ENCODE results near the gene HMOX2. TPM values are rescaled to one million over a fixed set of nuclear protein-coding genes. Genes with fewer than 3 reads are reported as not detected.
A peak's percentile ranks its signal among the peaks of the same experiment; 100 is the strongest.

Gene HMOX2
- total and polyA plus RNA-seq, 2 of the 13 experiments (the other 11 are each of a cell fraction or from before 2014, with no cell fraction given) = 60.3 to 70.4 TPM

- TF ChIP-seq UBTF (CRISPR knock-in tag; IDR thresholded peaks at IDR 0.05) = peak; percentile 79
- TF ChIP-seq ZNF446 (CRISPR knock-in tag; IDR thresholded peaks at IDR 0.05) = no peak
- no peak for TF ChIP-seq TP53 (CRISPR knock-in tag; conservative IDR thresholded peaks at IDR 0.05)
- TF ChIP-seq ZNF562 (CRISPR knock-in tag; IDR thresholded peaks at IDR 0.05; ENCODE audit: borderline replicate concordance) = no peak
- no peak for TF ChIP-seq GABPA (IDR thresholded peaks at IDR 0.05; ENCODE audit: low read depth, low read length)
- no peak for TF ChIP-seq GABPA (CRISPR knock-in tag; IDR thresholded peaks at IDR 0.05; ENCODE audit: low read depth)
- TF ChIP-seq ZNF556 (CRISPR knock-in tag; IDR thresholded peaks at IDR 0.05; ENCODE audit: borderline replicate concordance) = peak; percentile 79
- TF ChIP-seq POGK (CRISPR knock-in tag; conservative IDR thresholded peaks at IDR 0.05) = peak; percentile 65
- TF ChIP-seq MEIS1 (CRISPR knock-in tag; IDR thresholded peaks at IDR 0.05; ENCODE audit: borderline replicate concordance) = peak; percentile 63; the same call in 1 of the 2 replicates
- no peak for TF ChIP-seq ZBTB1 (CRISPR knock-in tag; IDR thresholded peaks at IDR 0.05; ENCODE audit: borderline replicate concordance)
- TF ChIP-seq ZNF317 (CRISPR knock-in tag; IDR thresholded peaks at IDR 0.05) = peak; percentile 75
- 0 out of 2 replicates have a peak, but pooled peaks have one; percentile 33 for TF ChIP-seq BRCA1 (CRISPR knock-in tag; IDR thresholded peaks at IDR 0.05)
- TF ChIP-seq MTF2 (CRISPR knock-in tag; IDR thresholded peaks at IDR 0.05; ENCODE audit: borderline replicate concordance) = no peak
- no peak for TF ChIP-seq SMARCC2 (IDR thresholded peaks at IDR 0.05)
- TF ChIP-seq FUBP1 (CRISPR knock-in tag; IDR thresholded peaks at IDR 0.05; ENCODE audit: borderline replicate concordance) = no peak
- peak; percentile 55 for TF ChIP-seq CTCF (CRISPR knock-in tag; IDR thresholded peaks at IDR 0.05)
- 0 out of 2 replicates have a peak, but pooled peaks have one; percentile 8 for TF ChIP-seq ZNF891 (CRISPR knock-in tag; IDR thresholded peaks at IDR 0.05)
- no peak for TF ChIP-seq ZNF441 (CRISPR knock-in tag; IDR thresholded peaks at IDR 0.05; ENCODE audit: borderline replicate concordance)
- no peak; the same call in 1 of the 2 replicates for TF ChIP-seq ZNF816 (CRISPR knock-in tag; IDR thresholded peaks at IDR 0.05; ENCODE audit: borderline replicate concordance)
- no peak for TF ChIP-seq JUNB (CRISPR knock-in tag; IDR thresholded peaks at IDR 0.05; ENCODE audit: borderline replicate concordance)
- TF ChIP-seq KDM6A (CRISPR knock-in tag; IDR thresholded peaks at IDR 0.05; ENCODE audit: low read depth) = peak; percentile 79; the same call in 1 of the 2 replicates
- TF ChIP-seq ZSCAN22 (CRISPR knock-in tag; IDR thresholded peaks at IDR 0.05) = no peak
Observed at GRCh38 chr16:4461250-4462085, 14.7 kb upstream of the HMOX2 start (continued).
